ENCODE results near the gene PAN3.

PAN3 gene

DNA sequence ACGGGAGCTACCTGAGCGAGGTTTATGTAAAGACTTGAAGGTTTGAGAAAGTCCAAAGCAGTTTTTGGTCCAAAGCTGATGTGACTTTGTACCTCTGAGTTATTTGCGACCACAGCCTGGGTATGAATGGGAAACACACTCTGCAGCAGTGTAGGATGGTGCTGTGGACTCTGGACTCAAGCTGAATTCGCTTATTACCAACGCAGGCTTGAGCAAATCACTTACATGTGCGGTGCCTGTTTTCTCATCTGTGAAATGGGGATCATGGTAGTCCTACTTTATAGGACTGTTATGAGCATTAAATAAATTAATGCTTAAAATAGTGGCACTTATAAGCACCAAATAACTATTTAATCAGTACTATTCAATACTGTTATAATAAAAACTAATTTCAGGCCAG lies 176.5 kb downstream of the PAN3 start:
- DNase-seq, result no peak

DNA sequence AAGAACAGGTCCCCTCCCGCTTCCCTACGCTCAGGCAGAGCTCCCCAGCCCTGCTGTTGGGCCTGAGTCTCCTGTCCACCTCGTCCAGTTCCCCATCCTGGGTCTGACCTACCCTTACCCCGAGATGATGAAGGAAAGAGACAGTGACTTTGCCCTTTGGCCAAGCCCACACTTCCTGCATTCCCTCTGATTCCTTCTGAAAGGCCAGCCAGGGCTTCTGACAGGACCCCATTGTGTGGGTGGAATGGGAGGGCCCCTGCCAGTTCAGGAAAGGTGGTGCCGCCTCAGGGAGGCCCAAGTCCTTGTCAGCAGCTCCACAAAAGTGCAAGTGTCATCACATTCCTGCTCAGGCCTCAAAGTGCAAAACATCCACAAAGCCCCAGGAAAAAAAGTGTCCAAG lies 177.8 kb downstream of the PAN3 start:
- DNase-seq, result no peak

DNA sequence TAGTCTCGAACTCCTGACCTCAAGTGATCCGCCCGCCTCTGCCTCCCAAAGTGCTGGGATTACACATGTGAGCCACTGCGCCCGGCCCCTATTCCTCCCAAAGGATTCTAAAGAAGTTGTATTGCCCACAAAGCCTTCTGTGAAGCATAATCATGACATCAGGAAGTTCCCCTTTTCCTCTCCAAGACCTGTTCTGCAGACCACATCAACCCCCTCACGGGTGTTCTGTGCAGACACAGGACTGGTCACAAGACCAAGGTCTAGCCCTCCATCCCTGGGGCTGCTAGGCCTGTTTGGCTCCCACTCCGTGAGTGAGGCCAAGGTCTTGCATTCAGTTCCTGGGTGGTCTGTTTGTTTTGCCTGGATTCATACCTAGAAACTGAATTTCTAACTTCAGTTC lies 178.5 kb downstream of the PAN3 start:
- no peak for DNase-seq

DNA sequence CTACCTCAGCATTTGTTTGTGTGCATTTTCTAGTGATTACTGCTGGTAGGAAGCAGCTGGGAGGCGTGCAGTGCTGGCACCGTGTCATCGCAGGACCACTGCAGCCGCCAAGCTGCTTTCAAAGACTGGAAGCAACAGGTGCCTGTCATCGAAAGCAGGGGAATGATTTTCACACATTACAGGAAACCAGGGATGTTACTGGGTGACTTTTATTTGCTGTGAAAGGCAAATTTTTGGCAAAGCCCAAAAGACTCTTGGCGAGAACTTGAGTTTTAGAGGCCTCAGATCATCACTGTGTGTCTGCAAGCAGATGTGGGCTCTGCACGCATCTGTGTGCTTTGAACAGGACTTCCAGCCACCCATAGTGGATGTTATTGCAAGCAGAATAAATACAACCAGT lies 180.2 kb downstream of the PAN3 start:
- DNase-seq, result no peak

DNA sequence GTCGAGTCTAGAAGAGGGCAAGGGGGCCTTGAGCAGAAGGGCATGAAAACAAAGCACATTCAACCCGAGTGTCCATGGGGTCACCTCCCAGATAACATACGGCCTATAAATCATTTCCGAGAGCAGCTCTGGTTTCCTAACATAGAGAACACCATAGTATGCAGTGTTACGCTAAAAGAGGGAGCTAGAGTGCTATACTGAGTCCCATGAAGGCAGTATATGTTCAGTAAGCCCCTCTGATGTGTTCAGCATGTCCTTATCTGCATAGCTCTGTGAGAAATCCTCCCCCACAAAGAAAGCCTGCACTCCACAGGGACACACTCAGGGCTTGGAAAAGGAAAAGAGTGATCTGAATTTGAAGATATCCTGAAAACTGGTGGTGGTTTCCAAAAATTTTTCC lies 181.2 kb downstream of the PAN3 start:
- DNase-seq, result no peak

DNA sequence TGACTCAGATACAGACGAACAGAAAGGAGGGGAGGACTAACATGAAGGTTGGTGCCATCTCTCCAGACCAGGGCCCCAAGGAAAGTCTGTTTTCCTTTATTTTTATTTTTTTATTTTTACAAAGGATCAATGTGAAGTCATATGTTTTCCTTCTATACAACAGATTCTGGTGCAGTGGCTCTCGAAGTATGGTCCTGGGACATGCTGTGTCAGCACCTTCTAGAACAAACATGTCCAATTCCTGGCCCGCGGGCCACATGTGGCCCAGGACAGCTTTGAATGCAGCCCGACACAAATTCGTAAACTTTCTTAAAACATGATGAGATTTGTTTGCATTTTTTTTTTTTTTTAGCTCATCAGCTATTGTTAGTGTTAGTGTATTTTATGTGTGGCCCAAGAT lies 181.9 kb downstream of the PAN3 start:
- DNase-seq, result no peak

DNA sequence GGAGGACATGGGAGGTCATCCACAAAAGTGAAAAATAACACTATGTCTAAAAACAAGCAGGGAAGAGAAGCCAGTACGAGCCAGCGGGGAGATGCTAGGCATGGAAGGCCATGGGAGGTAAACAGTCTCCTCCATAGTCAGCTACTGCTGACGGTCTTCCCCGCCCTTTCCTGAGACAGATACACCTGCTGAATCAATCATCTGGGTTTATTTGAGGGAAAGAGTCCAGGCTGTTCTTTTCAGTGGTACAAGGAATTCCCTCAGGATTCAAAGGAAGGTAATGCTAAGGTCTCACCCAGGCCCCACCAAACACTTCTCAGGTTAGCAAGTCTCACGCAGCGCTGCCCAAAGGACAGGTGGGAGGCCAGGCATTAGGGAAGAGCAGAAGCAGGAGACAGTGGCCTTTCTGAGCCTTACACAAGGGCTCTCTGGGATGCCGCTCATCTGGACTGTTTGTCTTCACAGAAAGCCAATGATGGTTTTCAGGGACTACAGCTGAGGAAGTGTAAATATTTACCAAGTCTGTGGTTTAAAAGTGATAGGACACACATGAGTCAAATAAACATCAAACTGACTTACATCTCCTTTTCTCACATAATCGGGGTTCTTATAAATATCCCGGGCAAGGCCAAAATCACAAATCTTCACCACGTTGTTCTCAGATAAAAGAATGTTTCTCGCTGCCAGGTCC lies 182.7 kb downstream of the PAN3 start:
- DNase-seq, result no peak

DNA sequence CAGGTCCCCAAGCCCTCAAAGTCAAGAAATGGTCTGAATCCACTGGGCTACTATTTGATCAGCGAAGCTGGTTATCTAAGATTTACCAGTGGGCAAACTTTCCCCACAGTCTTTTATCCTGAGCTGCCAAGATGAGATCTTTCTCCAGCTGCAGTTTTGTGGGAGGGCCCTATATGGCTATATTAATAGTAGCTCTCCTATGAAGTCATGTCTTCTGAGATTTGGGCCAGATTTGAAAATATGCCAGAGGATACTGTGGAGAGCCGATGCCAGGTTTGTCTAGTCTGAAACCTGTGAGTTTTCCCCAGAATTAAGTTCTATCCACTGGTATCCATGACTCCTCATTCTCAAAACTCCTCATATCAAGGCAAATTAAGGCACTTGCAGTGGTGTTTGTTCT lies 183.4 kb downstream of the PAN3 start:
- DNase-seq, result no peak

DNA sequence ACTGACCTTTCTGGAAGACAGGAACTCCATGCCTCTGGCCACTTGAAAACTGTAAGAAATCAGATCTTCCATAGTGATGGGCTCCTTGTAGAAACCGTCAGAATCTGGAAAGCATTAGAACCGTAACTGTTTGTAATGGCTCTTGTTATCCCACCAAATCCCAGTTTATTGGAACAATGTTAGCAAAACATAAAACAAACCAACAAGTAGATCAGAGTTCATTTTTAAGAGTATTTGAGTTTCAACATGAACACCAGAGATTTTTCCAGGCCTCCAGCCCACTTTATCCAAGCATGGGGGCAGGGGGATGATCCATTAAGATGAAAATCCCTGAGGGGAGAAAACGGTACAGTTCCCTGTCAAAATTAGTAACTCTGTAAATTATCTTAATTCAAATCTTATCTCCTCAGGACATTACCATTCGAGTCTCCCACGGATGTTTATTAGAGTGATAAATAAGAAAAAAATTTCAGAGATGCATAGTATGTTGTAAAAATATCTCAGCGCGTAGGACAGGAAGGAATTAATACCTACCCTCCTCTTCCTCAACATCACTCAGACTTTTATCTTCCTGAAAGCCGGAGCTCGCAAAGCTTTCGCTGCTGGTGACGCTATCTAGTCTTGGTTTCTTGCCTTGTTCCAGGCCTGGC lies 184.0 kb downstream of the PAN3 start:
- no peak for DNase-seq

DNA sequence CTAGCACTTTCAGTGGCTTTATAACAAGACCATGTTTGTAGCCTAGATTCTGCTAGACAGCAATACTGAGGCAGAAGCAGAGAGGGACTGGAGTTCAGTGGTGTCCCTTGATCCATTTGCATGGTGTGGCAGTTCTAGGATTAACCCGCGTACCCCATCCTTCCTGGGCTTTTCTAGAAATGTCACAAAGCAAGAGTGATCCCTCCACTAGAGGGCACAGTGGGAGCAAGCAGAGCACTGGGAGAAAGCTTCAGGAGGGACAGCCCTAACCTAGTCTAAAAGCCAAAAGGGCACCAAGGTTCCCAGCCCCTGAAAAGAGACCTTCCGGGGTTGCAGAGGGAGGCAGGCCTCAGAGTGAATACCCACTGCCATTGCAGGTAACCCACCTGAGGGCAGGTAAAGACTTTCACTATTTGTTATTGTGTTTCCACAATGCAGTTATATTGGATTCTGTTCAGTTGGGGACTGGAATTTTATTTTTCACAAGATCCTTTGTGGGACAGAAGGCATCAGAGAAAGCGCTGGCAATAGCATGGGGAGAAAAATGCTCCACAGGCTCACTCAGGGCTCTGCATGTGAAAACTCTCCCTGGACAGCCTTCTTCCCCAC lies 185.9 kb downstream of the PAN3 start:
- no peak for DNase-seq

DNA sequence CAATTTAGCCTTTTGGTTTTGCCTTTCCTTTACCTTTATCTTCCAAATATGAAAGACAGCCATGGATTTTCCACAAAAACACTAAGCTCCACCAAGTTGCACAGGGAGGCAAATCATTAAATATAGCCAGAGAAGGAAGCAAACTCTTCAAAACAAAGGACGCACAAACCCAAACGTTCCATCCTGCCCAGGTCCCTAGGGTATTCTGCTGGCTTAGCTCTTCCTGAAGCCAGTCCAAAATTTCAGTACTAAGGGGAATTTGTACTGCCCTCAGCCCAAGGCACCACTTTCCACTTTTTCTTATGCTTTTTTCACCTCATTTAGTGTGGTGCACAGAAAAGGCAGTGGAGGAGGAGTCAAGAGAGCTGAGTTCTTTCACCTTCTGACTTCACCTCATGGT lies 186.7 kb downstream of the PAN3 start:
- DNase-seq, result no peak

DNA sequence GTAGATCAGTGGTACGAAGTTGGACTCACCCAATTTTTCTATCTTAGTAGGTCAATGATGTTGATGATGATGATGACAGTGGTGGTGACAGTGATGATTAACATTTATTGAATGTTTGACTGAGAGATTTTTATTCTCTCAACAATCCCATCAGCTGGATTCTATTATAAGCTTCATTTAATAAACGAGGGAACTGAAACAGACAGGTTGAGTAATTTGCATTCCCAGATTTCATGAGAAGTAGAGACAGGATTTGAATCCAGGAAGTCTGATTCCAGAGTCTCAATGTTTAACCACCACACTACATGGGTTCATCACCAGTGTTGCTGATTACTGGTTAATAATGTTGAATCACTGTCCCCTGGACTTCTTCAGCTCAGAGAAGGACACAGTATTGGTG lies 187.7 kb downstream of the PAN3 start:
- no peak for DNase-seq

DNA sequence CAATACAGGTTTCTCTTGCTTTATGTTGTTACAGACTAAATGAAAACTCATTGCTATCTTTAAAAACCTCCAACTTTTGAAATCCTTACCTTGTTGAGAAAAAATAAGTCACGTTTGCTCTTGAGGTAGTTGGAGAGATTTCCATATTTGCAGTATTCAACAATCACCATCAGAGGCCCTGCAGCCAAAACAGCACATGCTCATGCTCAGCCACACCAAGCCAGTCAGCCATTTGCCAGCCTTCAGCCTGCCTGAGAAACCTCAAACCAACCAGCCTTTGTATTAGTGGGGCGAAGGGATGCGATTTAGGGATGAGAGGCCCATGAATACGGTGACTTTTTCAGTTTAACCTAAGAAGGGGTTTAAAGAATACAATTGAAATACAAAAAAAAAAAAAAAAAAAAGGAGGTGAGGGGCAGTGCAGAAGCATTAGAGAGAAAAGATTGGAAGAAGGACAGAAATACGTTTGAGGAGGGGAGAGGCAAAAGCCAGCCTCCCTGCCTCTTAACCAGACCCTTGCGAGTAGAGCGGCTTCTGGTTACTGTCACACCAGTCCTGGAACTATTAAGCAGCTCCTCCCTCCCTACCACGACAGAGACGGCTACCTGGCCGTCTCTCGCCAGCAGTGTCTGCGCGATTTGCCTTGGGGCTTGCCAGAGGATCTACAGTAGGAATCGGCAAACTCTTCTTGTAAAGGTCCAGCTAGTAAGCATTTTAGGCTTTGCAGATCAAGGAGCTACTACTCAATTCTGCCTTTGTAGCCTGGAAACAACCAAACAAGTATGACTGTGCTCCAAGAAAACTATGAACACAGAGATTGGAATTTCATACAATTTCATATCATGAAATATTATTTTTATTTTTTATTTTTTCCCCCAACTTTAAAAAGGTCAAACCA lies 189.3 kb downstream of the PAN3 start:
- no peak for DNase-seq

DNA sequence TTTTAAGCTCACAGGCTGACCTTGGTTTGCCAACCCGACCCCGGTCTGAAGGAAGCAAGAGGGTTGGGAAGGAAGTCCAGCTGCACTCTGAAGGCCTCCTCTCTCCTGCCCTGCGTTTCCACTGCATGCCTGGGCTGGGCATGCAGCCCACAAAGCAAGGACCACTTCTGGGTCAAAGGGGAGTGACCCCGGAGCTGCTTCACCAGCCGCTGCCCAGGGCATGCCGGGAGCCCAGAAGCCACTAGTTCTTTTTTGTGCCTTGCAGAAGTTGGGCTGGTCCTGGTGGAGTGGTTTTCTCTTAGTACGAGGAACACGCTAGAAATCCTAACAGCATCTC lies 189.9 kb downstream of the PAN3 start:
- no peak for DNase-seq

DNA sequence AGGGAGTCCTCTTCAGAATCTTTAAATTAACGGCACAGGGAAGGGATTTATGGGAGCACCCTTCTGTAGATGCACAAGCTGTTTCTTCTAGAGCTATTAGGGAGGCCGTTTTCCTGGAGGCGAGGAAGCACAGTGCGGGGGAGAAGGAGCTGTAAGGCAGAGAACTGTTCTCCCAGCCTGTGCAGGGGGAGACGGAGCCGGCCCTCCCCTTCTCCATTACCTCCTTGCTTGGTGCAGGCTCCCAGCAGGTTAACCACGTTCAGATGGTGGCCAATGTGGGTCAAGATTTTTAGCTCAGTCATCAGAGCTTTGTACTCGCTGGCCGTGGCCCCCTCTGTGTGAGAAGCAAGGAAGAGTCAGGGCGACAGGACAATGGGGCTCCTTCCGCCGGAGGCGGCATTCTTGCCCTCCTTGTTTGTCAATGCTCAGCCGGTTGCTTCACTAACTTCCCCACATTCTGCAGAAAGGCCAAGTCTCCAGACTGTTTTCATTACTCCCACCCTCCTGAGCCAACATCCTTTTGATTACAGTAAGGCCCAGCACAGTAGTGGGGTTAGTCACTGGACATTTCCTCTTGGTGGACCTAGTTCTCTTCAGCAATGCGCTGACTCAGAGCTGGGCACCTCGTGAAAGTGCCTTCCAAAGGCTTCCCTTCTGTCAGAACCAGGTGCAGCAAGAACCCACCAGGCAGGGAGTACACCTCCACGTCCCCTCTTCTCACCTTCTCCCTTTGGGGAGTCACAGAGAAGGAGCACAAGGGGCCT lies 191.2 kb downstream of the PAN3 start:
- no peak for DNase-seq

DNA sequence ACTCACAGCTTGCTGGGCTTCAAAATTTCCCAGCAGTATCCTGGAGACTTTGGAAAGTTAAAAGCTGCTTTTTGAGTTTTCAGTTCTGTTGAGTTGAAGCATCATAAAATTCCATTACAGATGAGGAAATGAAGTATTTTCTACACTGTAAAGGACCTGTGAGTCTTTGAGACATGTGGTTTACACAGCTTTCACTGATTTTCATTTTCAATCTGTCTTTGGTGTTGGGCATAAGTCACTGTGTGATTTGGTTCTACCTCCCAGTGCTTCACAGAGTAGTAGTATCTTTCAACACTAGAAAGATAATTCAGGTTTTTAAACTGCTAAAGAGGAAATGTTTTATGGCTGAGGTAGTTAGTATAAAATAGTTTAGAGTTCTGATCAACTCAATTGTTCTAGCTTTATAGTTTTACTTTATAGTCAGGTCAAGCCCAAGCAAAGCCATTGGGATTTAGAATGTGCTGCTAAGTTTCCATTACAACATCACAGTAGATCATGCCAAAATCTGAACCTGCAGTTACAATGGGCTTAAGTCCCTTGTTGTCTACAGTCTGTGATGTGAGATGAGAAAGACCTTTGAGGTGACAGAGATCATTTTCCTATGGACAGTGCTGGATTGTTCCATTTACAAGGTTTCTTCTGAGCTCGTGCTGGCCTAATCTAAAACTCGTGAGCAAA lies 195.0 kb downstream of the PAN3 start:
- DNase-seq, result no peak

DNA sequence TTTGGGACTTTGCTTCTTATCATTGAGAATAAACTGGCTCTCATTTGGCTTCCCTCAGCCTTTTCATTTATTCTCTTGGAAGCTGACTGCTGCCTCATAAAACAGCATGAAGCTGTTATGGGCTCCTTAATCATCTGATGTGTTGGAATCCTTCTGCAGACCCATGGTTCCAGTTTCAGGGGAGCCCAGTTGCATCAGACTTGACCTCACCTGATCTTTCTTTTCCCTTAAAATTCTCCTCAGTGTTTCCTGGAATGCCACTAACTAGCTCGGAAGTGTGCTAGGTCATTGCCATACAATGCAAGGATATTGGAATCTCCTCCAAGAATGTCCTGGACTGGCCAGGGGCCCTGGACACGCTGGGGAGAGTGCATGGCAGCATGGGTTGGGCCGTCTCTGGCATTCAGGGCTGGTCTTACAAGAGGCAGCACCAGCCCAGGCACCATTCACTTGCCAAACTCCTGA lies 197.9 kb downstream of the PAN3 start:
- DNase-seq, result no peak

DNA sequence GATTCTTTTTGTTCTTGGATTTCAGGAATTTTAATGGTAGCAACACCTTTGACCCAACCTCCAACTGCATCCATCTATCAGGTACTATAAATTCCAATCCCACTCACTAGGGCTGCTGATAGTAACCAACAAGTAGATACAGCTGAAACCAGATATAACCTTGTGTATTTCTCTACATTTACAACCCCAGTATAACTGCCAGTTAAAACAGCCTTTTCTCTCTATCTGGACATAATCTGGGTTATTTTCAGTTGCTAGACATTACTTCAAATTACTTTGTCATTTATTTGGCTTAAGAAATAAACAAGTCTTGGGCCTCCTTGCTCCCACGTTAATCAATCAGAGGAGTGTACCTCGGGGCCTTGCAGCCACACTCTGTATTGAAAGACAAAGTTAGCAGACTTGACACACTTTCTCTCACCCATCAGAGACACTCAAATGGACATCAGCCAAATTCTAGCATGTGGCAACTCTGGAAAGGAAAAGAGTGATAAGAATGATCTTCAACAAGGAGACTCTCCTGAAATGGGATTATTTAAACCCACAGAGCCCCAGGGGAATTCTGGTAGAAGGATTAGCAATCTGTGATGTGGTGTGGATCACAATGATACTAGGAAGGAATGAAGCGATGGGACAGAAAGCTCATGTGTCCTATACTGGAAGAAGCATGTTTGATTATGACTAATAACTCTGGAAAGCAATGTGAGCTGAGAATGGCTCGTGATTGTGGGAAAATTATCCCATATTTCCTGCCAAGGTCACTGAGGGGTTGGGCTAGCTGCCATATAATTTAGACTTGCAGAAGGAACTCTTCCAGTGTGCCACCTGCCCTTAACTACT lies 199.0 kb downstream of the PAN3 start:
- DNase-seq, result no peak

DNA sequence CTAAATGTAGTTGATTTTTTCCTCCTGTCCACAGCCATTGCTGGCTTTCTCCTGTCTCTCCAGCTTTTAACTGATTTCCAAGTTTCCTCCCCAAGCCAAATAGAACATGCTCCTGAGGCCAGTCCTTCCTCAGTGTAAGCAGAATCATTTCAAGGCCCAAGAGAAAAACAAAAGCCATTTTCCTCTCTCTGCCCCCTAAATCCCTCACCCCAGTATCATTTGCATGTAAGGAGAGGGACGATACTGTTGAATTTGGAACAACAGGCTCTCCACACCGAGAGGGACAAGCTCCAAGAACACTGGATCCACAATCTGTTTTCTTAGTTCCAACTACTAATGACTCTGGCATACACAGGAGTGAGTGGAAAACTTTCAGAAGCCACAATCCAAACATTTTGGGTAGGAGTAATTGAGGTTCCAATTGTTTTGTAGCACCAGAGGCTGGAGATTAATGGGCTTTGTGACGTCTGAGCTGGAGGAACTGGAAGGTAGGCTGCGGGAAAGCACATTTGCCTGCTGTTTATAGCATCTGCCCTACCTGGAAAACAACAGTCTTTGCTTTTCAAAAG lies 199.7 kb downstream of the PAN3 start:
- no peak for DNase-seq

DNA sequence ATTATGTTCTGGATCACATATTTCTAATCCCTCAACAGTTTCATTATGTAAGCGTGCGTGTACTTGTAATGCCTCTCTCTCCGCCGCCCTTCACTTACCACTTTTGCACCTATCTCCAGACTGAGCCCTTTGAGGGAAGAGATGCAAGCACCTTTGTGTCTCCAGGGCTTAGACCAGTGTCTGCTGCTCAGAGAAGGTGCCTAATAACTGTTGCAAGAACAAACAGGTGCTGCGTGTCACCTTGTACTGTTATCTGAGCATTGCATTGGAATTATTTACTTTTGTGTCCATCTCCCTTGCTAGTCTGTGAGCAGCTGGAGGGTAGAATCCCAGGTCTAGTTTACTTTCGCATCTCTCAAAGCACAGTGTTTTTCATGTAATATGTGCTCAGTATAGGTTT lies 200.4 kb downstream of the PAN3 start:
- no peak for DNase-seq

DNA sequence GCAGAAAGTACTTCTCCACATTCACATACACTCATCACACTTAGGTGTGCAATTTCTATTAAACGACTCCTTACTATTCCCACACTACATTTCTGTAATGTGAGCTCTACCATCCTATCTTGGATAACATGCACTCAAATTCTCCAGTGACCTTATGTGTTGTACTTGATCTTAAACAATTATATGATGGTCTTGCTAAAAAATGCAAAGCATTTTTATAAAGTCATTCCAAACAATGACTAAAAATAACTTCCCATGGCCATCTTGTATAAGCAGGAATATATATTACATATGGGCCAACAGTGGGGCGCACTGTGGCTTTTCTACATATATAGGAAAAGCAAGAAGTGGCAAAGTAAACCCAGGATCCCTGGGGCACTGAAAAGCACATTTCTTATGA lies 201.1 kb downstream of the PAN3 start:
- DNase-seq, result no peak

Measured in NCI-H2227 treated with DMSO at 0.1 percent for 48 hours (cell line).